ENCODE measurements around the gene PHPT1. TPM values are rescaled to one million over a fixed set of nuclear protein-coding genes. Genes with fewer than 3 reads are reported as not detected.
A peak's percentile ranks its signal among the peaks of the same experiment; 100 is the strongest.

Gene PHPT1
- total and polyA plus RNA-seq, 2 of the 13 experiments (the other 11 are each of a cell fraction or from before 2014, with no cell fraction given) = 189 to 192 TPM

- TF ChIP-seq ZBTB1 (CRISPR knock-in tag; IDR thresholded peaks at IDR 0.05; ENCODE audit: borderline replicate concordance) = peak; percentile 16; the same call in 1 of the 2 replicates
- TF ChIP-seq PPARG (CRISPR knock-in tag; conservative IDR thresholded peaks at IDR 0.05) = no peak
- TF ChIP-seq ZNF24 (IDR thresholded peaks at IDR 0.05) = no peak
- TF ChIP-seq PITX1 (CRISPR knock-in tag; IDR thresholded peaks at IDR 0.05) = no peak
- TF ChIP-seq ZNF567 (CRISPR knock-in tag; IDR thresholded peaks at IDR 0.05; ENCODE audit: borderline replicate concordance) = no peak; the same call in 1 of the 2 replicates
- TF ChIP-seq FUBP1 (CRISPR knock-in tag; IDR thresholded peaks at IDR 0.05; ENCODE audit: borderline replicate concordance) = no peak
- no peak for TF ChIP-seq ZNF232 (CRISPR knock-in tag; IDR thresholded peaks at IDR 0.05; ENCODE audit: borderline replicate concordance)
- peak; percentile 59; the same call in 1 of the 2 replicates for TF ChIP-seq SAP130 (CRISPR knock-in tag; IDR thresholded peaks at IDR 0.05; ENCODE audit: low read depth)
- peak; percentile 40 for TF ChIP-seq IKZF4 (CRISPR knock-in tag; IDR thresholded peaks at IDR 0.05; ENCODE audit: borderline replicate concordance, low read depth, not compliant biosample characterization)
- 0 out of 2 replicates have a peak, but pooled peaks have one; percentile 14 for TF ChIP-seq NFYC (CRISPR knock-in tag; IDR thresholded peaks at IDR 0.05)
- TF ChIP-seq MXD4 (CRISPR knock-in tag; IDR thresholded peaks at IDR 0.05) = no peak
- TF ChIP-seq EZH2 (conservative IDR thresholded peaks at IDR 0.05; ENCODE audit: low read depth, low read length) = no peak
- no peak for TF ChIP-seq SUZ12 (IDR thresholded peaks at IDR 0.05; ENCODE audit: low read depth, low read length)
- no peak; the same call in 1 of the 2 replicates for TF ChIP-seq NR2C2 (CRISPR knock-in tag; IDR thresholded peaks at IDR 0.05; ENCODE audit: borderline replicate concordance)
- peak; percentile 29; the same call in 1 of the 2 replicates for TF ChIP-seq ZNF746 (CRISPR knock-in tag; IDR thresholded peaks at IDR 0.05)
- peak; percentile 48; the same call in 1 of the 2 replicates for TF ChIP-seq CSRNP1 (CRISPR knock-in tag; IDR thresholded peaks at IDR 0.05)
- TF ChIP-seq CREB3 (CRISPR knock-in tag; IDR thresholded peaks at IDR 0.05) = no peak
- peak in 1 of 2 experiments; percentile 81; a peak in 2 of 4 replicates for TF ChIP-seq HMGXB4 (CRISPR knock-in tag; IDR thresholded peaks at IDR 0.05; ENCODE audit: borderline replicate concordance in 1 of 2, low read depth in 1 of 2)
- peak; percentile 25; the same call in 1 of the 2 replicates for TF ChIP-seq IRF9 (CRISPR knock-in tag; IDR thresholded peaks at IDR 0.05; ENCODE audit: borderline replicate concordance)
- TF ChIP-seq ZSCAN12 (CRISPR knock-in tag; IDR thresholded peaks at IDR 0.05) = no peak
These were observed 37.7 kb downstream of the PHPT1 start (continued) for GRCh38 chr9:136886610-136887597.

All from HepG2 (cell line).